Dedifferentiated amniotic fluid mesenchymal stem cell (primary cell): Measurements from ENCODE around the gene CNTN4.

ENCODE experiments used
- DNase-seq: peaks from one replicate; pipeline ENCODE4 v3.0.0-alpha.2; 2016; ENCODE audit errors: extremely low spot score

The CNTN4 gene

DNA sequence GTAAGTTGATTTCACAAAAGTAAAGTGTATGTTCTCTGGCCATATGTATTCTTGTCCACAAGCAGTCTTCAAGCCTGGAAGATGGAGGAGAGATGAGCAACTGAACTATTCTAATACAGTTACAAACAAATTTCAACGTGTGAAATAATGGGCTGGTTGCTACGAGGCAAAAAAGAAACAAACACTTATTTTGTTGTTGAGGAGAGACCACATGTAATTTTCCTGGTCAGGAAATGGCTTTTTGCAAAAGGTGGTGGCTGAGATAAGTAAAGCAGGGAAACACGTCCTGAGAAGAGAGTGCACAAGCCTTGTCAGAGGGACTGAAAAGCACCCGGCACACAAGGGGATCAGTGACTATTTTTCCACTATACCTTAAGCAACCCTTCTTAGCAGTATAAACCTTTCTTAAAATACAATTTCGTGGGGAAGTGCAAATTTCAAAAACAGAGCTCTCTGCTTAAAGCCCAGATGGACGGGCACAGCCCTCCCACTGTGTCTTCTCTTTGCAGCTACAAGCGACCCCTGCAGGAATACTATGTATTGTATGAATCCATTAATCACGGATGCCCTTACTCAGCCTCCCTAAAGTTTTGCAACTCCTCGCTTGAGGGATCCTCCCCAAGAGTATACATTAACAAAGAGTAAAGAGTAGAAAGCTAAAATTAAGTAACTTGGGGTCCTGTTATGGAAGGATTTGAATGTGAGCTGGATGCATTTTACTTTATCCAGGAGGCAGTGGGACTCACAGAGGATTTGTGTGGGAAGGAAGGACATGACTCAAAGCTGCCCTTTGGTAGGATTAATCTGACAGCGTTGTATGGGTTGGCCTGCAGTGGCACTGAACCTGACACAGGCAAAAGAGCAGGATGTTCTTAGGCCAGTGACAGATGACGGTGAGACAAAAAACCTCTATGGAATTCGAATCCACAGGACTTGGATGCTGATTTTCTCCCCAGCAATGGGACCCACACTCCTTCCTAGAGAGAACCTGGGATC lies 757.8 kb downstream of the CNTN4 start:
- no peak for DNase-seq

DNA sequence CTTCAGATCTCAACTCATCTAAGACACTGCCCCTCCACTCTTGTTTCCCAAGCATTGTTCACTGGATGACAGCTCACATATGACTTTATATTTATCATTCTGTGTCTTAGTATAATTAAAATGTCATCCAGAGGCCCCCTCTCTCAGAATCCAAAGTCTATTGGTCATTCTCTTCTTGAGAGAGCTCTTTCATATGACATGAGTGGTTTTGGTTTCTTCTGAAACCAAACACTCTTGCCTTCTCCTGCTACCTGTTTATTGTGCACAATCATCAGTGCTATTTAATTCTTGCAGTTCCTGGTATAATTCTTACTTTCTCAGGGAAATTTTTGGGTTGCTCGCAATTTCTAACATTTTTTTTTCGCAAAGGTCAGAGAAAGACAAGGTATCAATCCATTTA lies 762.0 kb downstream of the CNTN4 start:
- no peak for DNase-seq

DNA sequence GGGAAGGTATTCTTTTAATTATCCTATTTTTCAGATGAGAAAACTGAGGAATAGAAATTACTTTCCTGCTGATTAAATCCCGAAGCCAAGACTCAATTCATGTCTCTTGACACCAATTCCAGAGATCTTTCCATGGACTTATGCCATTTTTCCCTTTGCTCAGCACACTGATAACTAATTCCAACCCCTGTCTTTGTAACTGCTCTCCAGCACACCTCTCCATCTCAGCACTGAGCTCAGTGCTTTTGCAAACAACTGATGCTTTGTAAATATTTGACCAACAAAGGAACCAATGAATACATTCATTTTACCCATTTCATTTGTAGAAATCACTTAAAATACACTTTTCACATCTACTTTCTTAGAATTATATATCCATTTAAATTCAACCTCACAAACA lies 762.5 kb downstream of the CNTN4 start:
- no peak for DNase-seq

DNA sequence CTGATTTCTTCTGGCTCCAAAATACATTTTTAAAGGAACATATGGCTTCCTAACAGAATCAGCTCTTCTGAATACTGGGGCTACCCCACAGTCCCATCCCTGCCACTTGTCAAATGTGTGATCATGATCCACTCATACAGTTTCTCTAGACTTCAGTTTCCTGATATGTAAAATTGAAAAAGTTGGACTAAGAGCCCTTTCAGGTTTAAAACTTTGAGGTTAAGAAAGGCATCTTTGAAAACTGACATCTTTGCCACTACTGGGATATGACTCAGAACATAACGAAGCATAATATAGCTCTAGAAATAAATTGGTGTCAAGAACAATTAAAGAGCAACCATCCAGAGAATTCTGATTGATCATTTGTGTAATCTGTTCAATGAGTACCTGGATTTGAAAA lies 763.3 kb downstream of the CNTN4 start:
- no peak for DNase-seq

DNA sequence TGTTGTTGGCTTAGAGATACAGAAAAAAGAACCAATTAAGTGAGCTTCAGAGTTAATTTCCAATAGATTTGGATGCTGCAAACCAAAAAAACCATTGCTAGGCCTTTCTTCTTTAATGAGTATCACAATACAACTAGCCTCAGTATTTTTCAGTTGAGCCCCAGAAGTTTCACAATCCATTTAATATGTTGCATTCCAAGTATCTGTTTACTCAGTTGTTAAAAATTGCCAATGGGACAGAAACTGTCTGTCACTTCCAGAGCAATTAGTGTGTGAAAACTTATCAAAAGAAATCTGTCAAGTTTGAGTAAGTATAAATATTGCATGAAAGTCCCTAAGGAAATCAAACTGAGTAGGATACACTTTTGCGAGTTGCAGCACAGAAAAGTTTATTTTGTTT lies 763.7 kb downstream of the CNTN4 start:
- no peak for DNase-seq

DNA sequence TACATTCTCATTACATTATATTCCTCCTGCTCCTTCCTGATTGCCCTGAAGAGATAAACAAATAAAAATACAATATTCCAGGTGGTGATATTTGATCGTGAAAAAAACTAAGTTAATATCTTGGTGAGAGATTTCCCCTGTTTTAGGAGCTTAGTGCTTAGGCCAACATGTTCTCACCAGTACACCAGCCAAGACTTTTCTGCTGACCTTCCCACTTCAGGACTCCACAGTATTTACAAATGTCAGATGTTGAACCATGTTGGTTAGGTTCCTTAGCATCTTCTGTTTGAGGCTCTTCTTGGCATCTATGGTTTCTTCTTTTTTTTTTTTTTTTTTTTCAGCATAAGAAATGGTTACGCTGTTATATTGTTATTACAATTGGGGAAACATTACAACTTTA lies 764.5 kb downstream of the CNTN4 start:
- DNase-seq, result no peak

DNA sequence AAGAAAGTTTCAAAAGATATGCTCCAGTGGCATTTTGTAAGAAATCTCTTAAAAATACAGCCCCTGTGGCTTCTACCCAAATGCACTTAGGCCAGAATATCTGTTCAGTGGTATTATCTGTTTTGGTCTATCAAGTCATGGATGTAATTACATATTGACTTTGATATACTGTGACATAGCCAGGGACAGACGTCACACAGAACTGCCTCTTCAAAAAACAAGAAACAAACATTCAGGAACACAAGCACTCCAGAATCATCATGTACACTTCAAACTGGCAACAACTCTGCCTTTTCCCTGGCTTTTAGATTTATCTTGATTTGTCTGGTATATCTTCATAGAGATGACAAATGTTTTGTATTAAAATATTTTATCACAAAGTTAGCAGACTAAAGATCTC lies 771.2 kb downstream of the CNTN4 start:
- no peak for DNase-seq

DNA sequence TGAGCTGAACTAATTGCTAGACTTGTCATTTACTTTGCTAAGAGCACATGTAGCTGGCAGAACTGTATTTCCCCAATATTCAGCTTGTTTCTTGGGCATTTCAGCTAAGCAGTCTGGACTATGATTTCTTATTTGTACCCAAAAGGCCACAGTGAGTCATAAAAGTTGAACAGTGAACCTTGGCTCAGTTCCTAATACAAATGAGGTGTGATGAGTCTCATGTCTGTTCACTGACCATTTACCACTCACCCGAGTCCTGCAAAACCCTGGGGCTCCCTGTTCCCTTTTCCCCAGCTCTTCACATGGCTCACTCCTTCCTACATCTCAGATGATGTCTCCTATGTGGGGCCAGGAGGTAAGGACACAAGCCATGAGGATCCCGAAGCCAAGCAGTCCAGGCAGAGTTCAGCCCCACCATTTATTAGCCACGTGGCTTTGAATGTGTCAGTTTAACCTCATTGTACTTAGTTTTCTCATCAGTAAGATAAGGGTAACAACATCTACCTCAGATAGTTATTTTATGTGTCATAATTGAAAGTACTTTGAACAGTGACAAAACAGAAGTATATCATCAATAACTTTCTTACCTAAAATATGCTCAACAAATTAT lies 772.2 kb downstream of the CNTN4 start:
- no peak for DNase-seq

DNA sequence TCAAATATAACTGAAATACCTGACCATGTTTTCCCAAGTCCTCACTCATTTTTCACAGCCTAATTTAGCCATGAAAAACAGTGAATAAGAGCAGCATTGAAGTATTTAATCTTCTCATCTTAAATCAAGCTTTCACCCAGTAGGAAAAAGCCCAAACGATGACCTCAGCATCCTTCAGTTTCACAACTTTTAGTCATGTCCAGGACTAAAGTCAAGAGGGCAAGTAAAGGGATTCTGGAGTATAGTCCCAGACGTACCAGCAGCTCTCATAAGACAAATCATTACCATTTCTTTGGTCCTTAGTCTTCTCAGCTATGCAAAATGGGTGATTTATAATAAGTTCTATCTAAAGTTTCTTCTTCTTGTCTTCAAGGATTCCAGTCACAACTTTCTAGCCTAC lies 774.2 kb downstream of the CNTN4 start:
- no peak for DNase-seq

DNA sequence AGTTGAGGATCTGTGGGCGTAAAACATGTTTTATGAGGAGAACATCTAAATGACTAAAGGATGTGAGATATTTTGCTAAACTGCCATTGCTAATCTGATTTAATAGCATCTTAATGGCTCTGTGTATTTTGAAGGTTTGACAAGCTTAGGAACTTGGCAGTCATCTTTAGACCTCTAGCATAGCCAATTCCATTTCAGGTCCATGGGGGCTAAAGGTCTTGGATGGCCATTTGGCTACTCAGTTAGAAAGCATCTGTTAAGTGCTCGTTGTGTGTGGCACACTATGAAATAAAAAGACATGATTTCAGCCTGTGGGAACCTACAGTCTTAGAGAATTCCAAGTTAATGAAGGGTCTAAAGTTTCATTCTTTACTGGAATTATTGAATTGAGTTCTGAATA lies 775.3 kb downstream of the CNTN4 start:
- no peak for DNase-seq

DNA sequence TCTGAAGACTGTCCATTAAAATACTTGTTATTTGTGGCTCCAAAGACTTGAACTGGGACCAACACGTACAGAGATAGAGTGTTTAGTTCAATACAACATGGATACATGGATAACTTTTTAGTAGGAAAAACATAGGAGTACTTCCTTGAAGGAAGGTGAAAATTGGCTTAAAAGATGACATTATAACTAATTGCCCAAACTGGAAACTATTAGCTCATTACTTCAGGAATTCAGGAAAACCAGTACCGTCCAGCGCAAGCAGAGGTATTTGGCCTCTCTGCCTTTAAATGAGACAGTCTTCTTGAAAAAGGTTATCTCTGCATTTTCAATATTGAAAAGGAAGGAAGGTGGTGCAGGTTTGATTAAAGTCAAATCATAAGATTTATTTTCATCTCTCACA lies 777.0 kb downstream of the CNTN4 start:
- DNase-seq, result no peak

DNA sequence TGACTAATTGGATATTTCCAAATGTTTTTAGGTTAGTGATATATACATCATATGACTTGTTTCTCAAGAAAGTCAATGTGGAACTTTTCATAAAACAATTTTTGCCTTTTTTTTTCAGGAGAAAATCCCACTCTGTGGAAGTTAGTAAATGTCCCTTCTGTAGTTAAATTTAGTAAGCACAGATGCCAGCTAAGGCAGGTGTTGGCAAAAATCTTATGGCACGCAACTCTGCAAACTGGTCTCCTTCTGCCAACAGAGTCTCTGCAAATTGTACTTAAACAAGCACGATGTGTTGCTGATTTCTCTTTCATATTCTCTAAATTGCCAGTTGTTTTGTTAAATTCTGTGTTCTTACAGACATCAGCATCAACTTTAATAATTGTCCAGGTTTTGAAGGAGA lies 777.7 kb downstream of the CNTN4 start:
- DNase-seq, result no peak

DNA sequence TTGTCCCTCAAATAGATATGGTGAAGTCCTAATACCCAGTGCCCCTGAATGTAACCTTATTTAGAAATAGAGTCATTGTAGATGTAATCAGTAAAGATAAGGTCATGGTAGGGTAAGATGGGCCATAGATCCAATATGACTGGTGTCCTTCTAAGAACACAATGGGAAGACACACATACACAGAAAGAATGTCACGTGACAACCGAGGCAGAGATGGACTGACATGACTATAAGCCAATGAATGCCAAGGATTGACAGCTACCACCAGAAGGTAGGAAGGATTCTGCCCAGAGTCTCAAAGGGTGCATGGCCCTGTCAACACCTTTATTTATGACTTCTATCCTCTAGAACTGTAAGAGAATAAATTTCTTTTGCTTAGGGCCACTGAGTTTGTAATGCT lies 780.4 kb downstream of the CNTN4 start:
- no peak for DNase-seq

DNA sequence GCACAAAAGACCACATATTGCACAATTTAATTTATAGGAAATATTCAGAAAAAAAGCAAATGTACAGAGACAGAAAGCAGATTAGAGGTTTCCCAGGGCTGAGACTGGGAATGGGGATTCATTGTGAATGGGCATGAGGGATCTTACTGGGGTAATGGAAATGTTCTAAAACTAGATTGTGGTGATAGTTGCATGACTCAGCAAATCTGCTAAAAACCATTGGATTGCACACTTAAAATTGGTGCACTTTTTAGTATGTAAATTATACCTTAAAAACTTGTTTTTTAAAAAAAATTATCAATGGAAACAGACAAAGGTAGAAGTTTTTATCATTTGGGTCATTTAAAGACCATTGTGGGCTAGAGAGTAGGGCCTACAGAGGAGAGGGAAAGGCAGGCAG lies 780.9 kb downstream of the CNTN4 start:
- DNase-seq, result no peak

DNA sequence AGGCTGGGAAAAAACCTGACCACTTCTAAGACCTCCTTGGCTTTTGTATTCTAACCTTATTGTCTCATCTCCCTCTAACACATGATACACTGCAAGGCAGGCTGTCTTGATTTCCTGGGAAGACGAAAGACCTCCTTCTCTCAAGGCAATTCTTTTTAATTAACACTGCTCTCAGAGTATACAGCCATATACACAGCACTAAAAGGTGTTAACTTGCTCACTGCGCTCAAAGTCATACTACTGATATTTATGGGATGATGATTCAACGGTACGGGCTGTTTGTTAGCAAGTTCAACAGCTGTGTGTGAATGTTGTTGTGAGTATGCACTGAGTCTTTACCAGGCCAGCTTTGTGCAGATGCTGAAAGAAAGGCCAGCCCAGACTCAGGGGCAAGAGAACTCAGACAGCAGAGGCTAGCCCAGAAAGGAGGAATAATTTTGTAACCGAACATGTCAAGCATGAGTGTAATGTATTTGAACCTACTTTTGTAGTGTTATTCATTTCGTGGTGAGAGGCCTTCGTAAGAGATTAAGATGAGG lies 781.6 kb downstream of the CNTN4 start:
- no peak for DNase-seq

DNA sequence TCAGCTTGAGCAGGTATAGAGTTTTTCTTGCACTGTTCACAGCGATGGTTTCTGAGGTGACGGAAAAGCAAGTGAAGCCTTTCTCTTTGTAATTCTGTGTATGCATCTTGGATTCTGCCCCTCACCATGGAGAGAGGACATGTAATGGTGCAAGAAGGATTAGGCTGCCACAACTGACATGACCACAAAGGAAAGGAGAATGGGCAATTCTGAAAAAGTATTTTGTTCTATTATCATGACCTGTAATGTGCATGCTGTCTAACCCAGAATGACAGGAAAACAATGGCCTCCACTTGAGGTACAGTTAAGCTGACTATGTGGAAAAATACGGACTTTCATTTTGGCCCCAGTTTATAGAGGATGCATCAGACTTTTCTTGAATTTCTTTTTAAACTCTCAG lies 784.6 kb downstream of the CNTN4 start:
- DNase-seq, result no peak

DNA sequence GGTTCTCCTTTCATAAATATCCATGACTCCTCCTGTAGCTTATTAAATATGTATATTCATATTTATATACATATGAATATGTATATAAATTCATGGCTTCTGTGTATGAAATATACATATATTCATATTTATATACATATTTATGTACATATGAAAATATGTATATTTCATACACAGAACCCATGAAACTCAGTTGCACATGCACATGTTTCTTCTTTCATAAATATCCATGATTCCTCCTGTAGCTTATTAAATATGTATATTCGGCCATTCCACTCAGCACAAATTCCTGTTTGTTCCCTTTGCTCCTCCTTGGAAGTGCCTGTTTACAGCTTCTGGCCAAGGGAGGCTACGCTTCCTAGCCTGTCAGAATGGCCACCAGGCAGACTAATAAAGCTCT lies 789.9 kb downstream of the CNTN4 start:
- DNase-seq, result no peak

DNA sequence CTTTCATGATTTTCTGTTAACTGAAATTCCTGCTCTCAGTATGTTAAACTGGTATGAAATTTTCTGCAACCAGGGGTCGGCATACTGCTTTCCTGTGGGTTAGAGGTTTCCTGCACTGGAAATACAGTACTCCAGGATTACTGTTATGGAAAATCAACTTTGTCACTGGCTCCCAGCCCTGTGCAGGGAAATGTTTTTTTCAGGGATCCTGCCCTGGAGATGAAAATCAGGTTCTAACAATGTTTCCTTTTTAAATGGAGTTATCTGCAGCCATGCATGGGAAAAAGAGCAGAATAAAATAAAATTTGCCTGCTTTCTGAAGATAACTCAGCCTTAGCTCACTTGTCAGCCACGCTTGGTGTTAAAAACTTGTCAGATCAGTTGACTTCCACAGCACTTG lies 791.1 kb downstream of the CNTN4 start:
- DNase-seq, result no peak

DNA sequence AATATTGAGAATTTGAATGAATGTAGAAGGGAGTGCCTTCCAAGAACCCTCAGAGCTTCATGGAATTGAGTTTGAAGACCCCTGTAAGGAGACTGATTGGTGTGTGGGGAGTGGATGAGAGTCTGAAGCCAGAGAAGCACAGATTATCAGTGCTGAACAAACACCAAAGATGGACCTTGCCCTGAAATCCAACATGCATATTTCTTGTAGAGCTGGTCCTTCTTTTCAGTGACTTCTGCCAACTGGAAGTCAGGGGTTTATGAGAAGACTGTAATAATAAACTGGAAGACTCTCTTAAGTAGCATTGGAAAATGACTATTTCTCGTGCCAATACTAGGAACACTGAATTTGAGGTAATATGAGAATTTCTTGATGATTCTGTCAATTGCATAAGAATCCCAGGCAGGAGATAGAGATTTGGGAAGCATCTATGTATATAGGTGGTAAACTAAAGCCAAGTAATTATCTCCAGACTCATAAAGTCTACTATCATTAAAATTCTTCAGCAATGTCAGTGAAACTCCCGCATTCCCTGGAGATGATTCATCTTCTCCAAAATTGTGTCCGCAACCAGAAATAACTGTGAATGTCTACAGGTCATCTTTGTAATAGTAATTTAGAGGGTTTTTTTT lies 797.8 kb downstream of the CNTN4 start:
- no peak for DNase-seq

DNA sequence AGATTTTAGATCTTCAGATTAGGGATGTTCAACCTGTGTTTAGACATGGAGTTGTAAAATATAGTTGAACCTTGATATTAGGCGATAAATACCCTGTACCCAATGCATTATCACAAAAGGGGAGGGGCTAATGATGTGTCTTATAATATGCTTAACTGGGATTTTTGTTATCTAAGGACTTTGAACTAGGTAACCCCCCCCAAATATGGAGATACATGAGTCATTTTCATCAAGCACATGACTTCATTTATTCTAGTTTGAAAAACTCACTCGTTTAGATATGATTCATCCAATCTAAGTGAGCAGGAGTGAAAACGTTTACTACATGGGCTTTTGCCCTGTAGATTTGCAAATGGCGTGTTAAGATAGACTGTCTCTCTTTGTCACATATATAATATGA lies 799.2 kb downstream of the CNTN4 start:
- no peak for DNase-seq

DNA sequence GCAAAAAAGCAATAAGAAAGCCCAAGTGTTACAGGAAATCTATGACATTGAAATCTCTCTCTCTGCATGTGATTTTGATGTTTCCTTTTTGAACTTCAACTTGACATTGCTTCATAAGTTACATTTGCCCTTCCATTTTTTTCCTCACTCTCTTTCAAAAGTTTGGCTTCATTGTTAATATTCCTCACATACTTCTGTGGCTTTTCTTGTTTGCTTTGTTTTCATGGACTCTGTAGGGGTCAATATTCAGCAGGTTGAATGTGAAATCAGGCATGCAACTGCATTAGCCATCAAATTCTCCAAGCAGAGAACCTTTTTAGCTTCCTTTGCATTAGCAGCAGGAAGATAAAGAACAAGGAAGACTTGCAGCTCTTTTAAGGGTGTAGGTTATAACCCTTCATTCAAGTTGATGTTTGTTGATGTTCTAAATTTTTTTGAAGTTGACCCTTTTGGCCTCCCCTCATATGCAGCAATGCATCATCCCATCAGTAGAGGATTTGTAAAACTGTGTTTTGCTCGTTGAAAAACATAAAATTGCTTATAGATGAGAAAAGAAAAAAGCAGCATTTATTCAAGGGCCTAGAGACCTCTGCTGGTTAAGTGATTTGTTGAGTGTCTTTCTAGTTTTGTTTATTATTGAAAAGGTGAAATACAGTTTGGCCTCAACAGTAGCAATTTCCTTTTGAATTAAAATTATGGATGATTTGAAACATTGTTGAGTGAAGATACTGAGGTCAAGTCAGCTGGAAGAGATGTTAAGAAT lies 800.1 kb downstream of the CNTN4 start:
- no peak for DNase-seq

DNA sequence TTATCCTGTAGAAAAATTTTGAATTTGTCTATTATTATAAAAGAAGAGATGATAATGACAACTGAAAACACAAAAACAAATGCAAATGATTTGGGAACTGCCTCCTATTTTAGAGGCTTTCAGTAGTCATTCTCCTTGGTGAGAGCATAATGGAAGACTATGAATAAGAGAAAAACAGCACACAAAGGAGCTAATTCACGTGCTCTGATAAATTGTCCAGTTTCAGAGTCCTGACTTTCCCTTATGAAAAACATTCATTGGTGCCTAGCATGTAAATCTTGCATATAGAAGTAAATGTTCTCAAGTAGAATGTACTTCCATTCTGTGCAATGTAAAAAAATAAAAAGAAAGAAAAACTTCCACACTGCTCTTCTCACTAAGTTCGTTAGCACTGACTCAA lies 805.4 kb downstream of the CNTN4 start:
- no peak for DNase-seq
